Fibroblast of mammary gland (primary cell): ENCODE measurements around the gene IRF8.

Experiments
- DNase-seq: peaks from one replicate; pipeline ENCODE4 v3.0.0-alpha.2; 2010; ENCODE audit warnings: low read depth
- H3K4me3 ChIP-seq: 2 replicates; pipeline ENCODE4 v1.5.1; 2011; ENCODE audit warnings: low read depth, mild to moderate bottlenecking, low read length, moderate library complexity; ENCODE audit not compliant: control insufficient read depth
- CTCF ChIP-seq: conservative IDR thresholded peaks from 2 replicates; pipeline ENCODE4 v1.5.1; 2011; ENCODE audit warnings: low read depth, low read length, inconsistent platforms; ENCODE audit not compliant: control insufficient read depth, insufficient read depth

The IRF8 gene

GRCh38 chr16:85963753-85964285 lies 64.9 kb downstream of the IRF8 start:
- no peak for DNase-seq
- H3K4me3 ChIP-seq, result no peak overlapping the region
- no peak for TF ChIP-seq CTCF

DNA sequence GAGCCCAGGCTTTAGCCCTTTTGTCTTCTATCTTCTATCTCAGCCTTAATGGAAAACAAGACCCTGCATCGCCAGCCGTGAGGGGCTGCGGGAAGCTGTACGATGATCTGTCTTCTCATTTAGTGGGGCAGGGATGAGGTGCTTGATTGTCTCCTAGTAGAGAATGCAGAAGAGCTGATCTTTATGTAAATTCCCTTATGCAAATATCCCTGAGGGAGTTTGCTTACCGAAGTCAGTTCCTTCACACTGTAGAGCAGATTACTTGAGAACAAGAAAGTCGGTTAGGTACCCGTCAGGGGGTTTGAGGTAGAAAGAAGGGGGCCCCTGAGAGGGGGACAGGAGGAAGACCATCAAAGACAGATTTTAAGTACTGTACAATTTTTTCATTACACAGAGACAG lies 66.2 kb downstream of the IRF8 start:
- TF ChIP-seq CTCF, result no peak
- DNase-seq, result no peak
- no peak overlapping the region for H3K4me3 ChIP-seq

GRCh38 chr16:85967111-85967510 lies 68.1 kb downstream of the IRF8 start:
- no peak for DNase-seq
- H3K4me3 ChIP-seq, result no peak overlapping the region
- TF ChIP-seq CTCF, result no peak

DNA sequence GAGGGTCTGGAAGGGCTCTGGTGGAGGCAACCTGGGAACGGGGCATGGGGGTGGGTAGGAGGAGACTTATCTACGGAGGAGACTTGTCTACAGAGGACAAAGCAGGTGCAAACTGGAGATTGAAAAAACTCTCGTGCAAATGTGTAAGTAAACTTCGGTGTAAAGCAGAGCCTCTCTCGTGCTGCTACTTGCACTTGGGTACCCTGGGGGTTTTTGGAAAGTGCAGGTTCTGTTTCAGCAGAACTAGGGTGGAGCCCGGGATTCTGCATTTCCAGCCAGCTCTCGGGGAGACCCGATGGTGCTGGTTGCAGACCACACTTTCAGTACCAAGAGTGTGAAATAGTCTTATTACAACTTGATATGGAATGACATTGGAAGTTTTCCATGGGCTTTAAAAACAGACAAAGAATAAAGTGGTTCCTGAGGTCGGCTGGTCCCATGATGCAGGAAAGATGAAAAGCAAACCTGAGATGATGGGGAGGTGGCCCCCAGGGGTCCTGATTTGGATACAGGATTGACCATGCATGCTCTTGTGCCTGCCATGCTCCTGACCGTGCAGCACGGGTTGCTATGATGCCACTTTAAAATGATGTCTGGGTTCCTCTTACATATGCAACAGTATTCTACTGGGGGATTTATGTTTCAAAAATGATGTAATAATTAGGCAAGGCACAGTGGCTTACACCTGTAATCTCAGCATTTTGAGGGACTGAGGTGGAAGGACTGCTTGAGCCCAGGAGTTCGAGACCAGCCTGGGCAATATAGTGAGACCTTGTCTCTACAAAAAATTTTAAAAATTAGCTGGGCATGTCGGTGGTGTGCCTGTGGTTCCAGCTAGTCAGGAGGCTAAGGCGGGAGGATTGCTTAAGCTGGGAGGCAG lies 69.3 kb downstream of the IRF8 start:
- H3K4me3 ChIP-seq, result no peak overlapping the region
- DNase-seq, result no peak
- no peak for TF ChIP-seq CTCF

DNA sequence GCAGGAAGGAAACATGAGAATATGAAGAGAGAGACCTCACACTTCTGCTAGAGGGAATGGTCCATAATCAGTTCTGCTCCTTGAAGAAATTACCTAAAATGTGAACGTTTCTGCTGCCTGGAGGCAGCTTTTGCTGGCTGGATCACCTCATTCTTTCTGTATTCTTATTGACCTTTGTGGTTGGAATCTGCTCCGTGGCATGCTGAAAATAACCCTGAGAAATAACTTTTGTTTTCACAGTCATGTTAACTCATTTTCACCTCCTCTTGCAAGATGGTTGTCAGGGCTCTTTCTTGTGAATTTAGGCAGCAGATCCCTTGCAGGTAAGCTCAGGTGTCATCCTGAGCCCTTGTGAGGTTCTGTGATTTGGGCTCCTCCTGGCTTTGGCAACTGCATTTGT lies 70.2 kb downstream of the IRF8 start:
- peak; percentile 4 for DNase-seq
- no peak for TF ChIP-seq CTCF
- H3K4me3 ChIP-seq, result no peak overlapping the region

DNA sequence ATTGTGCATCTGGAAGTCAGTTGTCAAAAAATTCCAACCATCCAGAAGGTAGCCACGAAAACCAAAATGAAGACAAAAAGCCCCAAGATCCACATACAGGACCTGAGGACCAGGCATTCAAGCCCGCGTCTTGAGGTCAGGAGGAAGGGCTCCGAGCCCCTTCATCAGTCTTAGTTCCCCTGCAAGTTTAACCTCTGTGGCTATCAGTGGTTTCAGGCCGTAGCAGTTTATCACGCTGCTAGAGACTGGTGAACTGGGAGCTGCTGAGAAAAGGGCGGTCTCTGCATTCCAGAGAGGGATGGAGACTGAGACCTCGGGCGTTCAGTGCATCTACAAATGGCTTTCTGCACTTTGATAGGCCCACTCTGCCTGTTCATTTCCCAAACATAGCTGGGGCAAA lies 70.6 kb downstream of the IRF8 start:
- no peak for DNase-seq

More for the DNA sequence above, 70.6 kb downstream of the IRF8 start:
- TF ChIP-seq CTCF, result no peak
- H3K4me3 ChIP-seq, result no peak overlapping the region
